Natural killer cell (primary cell): ENCODE measurements around the gene GPR84. TPM values are rescaled to one million over a fixed set of nuclear protein-coding genes. Genes with fewer than 3 reads are reported as not detected.

Experiments used
- ATAC-seq, 3 donors: fragments of 150-1000 bp in 2 of 3; fragments of 200-7000 bp in 1 of 3; cut with Tn5 transposase; 1 replicate in 1 of 3; 2 replicates in 2 of 3; pipeline ENCODE4 v1.10.0; 2021; ENCODE audit warnings: mild to moderate bottlenecking in 2 of 3, moderate library complexity in 2 of 3
- DNase-seq, 2 donors: peaks; one replicate each; pipeline versions ENCODE4 v3.0.0 to v3.0.0-alpha.2; 2013 to 2021; ENCODE audit warnings: mixed read lengths in 1 of 2
- H3K27ac ChIP-seq: one replicate; pipeline ENCODE4 v1.5.1; 2013; ENCODE audit warnings: mild to moderate bottlenecking, low read length
- H3K27me3 ChIP-seq: one replicate; pipeline ENCODE4 v1.6.1; 2013; ENCODE audit warnings: low read length; ENCODE audit not compliant: control insufficient read depth, insufficient read depth
- H3K36me3 ChIP-seq: one replicate; pipeline ENCODE4 v1.6.1; 2013; ENCODE audit warnings: low read length; ENCODE audit not compliant: control insufficient read depth, insufficient read depth
- H3K4me1 ChIP-seq: one replicate; pipeline ENCODE4 v1.6.1; 2013; ENCODE audit warnings: low read length; ENCODE audit not compliant: control insufficient read depth, insufficient read depth
- H3K4me3 ChIP-seq: one replicate; pipeline ENCODE4 v1.5.1; 2013; ENCODE audit warnings: low read length
- H3K9me3 ChIP-seq: one replicate; pipeline ENCODE4 v1.6.1; 2013; ENCODE audit warnings: low read length; ENCODE audit not compliant: control insufficient read depth, insufficient read depth
- H3K27ac Mint-ChIP-seq, 2 donors: one replicate each; pipeline ENCODE4 v1.8.0; 2022; ENCODE audit warnings: mild to moderate bottlenecking in 2 of 2, mixed read lengths in 2 of 2, moderate library complexity in 1 of 2
- H3K27me3 Mint-ChIP-seq, 2 donors: one replicate each; pipeline ENCODE4 v1.8.0; 2022; ENCODE audit warnings: low read depth in 2 of 2, mixed read lengths in 2 of 2
- H3K36me3 Mint-ChIP-seq: one replicate; pipeline ENCODE4 v1.8.0; 2022; ENCODE audit warnings: mixed read lengths
- H3K4me1 Mint-ChIP-seq, 2 donors: one replicate each; pipeline ENCODE4 v1.8.0; 2022; ENCODE audit warnings: mixed read lengths in 2 of 2
- H3K4me3 Mint-ChIP-seq: one replicate; pipeline ENCODE4 v1.8.0; 2022; ENCODE audit warnings: mild to moderate bottlenecking, moderate library complexity, mixed read lengths
- H3K9me3 Mint-ChIP-seq, 2 donors: one replicate each; pipeline ENCODE4 v1.8.0; 2022; ENCODE audit warnings: mixed read lengths in 2 of 2
- CTCF ChIP-seq: fragments of 200-600 bp; IDR thresholded peaks from one replicate; pipeline ENCODE4 v1.8.0; 2022; ENCODE audit warnings: antibody characterized with exemption
- WGBS: methylation state at CpG from one replicate; pipeline ENCODE4 v1.1.7; 2013; ENCODE audit warnings: missing lambda C conversion rate; ENCODE audit not compliant: insufficient coverage; 5-methylcytosine and 5-hydroxymethylcytosine counted together
- intact Hi-C: fragments of 100-400 bp; cut with micrococcal nuclease; formaldehyde crosslinking; loops from one replicate; pipeline ENCODE4 v1.14.2; 2022
- total RNA-seq, 4 donors: library from RNA; stranded (reverse); fragments of 120-200 nt in 1 of 4; gene quantifications; one replicate each; pipeline versions ENCODE4 v1.2.3 to v1.2.4, GENCODE V29; 2013 to 2022

The GPR84 gene
- total RNA-seq, 3 donors from 2014 or later (not counting 1 experiment from before 2014, with no cell fraction given): 0.45 to 4.9 (median 0.59) TPM

DNA sequence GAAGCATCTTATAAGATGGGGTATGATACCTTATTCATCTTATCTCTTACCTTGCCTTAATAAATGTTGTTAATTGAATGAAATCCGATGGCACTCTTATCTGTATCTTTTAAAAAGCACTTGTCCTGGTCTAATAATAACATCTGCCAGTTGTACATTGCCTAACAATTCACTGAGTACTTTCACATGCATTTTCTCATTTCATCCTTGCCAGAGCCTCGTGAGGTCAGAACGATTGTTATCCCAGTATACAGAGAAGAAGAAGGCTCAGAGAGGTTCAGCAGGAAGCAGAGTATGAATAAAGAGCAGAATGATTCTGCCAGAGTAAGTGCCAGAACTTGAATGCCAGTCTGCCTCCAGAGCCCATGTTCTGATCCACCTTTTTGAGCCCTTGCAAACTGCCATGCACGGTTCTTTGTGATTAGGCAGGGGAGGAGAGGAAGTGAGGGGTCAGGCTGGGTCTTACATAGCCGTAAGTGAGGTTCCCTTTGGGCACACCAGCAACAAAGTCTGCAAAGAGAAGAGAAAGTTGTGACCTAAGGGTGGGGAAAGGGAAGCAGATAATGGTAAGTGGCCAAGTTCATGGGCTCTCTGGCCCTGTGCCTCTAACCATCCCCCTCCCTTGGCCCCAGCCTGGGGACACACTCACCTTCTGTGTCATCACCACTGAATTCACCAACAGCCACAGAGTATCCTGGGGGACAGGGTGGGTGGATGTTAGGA lies 43.1 kb upstream of the GPR84 start:
- H3K27me3 ChIP-seq: no peaks in the 10 kb centered on the region
- no peak overlapping the region for H3K27ac ChIP-seq
- 79% methylated on average over 4 of the region's 5 CpGs for WGBS
- Mint-ChIP-seq H3K27ac (peak overlapping the region; percentile 62 to 74), H3K9me3 (no peaks in the 10 kb centered on the region), H3K4me3 (no peak overlapping the region), H3K36me3 (peaks cover 19% of the 10 kb centered on the region), H3K4me1 (peaks cover 39 to 69% of the 10 kb centered on the region in 2 donors), H3K27me3 (no peaks in the 10 kb centered on the region)
- intact Hi-C loops: no loop called here
- TF ChIP-seq CTCF: no peak
- ATAC-seq (no peak), DNase-seq (no peak)
- H3K4me3 ChIP-seq: no peak overlapping the region
- H3K9me3 ChIP-seq: no peaks in the 10 kb centered on the region
- H3K4me1 ChIP-seq: peaks cover 57% of the 10 kb centered on the region
- H3K36me3 ChIP-seq: peaks cover 79% of the 10 kb centered on the region

GRCh38 chr12:54405573-54405972 lies 41.3 kb upstream of the GPR84 start:
- no peak for DNase-seq
- Histone ChIP-seq H3K4me3 (no peak overlapping the region), H3K36me3 (peaks cover 90% of the 10 kb centered on the region), H3K4me1 (peaks cover 39% of the 10 kb centered on the region), H3K27me3 (no peaks in the 10 kb centered on the region), H3K9me3 (no peaks in the 10 kb centered on the region), H3K27ac (no peak overlapping the region)
- no peak for ATAC-seq
- Mint-ChIP-seq H3K36me3 (peaks cover 19% of the 10 kb centered on the region), H3K27ac (peak overlapping the region; percentile 62 to 74), H3K27me3 (no peaks in the 10 kb centered on the region), H3K4me1 (peaks cover 31 to 57% of the 10 kb centered on the region in 2 donors), H3K4me3 (no peak overlapping the region), H3K9me3 (no peaks in the 10 kb centered on the region)
- intact Hi-C loops: no loop called here
- 97% methylated on average over 7 of the region's 7 CpGs for WGBS
- TF ChIP-seq CTCF: no peak

- peak overlapping the region; percentile 62 to 74 for H3K27ac Mint-ChIP-seq
- Histone ChIP-seq H3K4me1 (peaks cover 36% of the 10 kb centered on the region), H3K27ac (no peak overlapping the region), H3K36me3 (peaks cover 93% of the 10 kb centered on the region), H3K9me3 (no peaks in the 10 kb centered on the region), H3K4me3 (no peak overlapping the region), H3K27me3 (no peaks in the 10 kb centered on the region)
- peaks cover 19% of the 10 kb centered on the region for H3K36me3 Mint-ChIP-seq
- no peak overlapping the region for H3K4me3 Mint-ChIP-seq
- 93% methylated on average over 10 of the region's 10 CpGs for WGBS
- intact Hi-C loops: no loop called here
- ATAC-seq (no peak), DNase-seq (no peak)
- H3K4me1 Mint-ChIP-seq: peaks cover 31 to 61% of the 10 kb centered on the region in 2 donors
- no peaks in the 10 kb centered on the region for H3K27me3 Mint-ChIP-seq
- H3K9me3 Mint-ChIP-seq: no peaks in the 10 kb centered on the region
- no peak for TF ChIP-seq CTCF
Measured at GRCh38 chr12:54405106-54405505, 40.8 kb upstream of the GPR84 start.
